ENCODE measurements around the gene BIN2.

Gene BIN2

GRCh38 chr12:51245476-51246253, 78.3 kb downstream of the BIN2 start:
- TF ChIP-seq, protein P1, sequence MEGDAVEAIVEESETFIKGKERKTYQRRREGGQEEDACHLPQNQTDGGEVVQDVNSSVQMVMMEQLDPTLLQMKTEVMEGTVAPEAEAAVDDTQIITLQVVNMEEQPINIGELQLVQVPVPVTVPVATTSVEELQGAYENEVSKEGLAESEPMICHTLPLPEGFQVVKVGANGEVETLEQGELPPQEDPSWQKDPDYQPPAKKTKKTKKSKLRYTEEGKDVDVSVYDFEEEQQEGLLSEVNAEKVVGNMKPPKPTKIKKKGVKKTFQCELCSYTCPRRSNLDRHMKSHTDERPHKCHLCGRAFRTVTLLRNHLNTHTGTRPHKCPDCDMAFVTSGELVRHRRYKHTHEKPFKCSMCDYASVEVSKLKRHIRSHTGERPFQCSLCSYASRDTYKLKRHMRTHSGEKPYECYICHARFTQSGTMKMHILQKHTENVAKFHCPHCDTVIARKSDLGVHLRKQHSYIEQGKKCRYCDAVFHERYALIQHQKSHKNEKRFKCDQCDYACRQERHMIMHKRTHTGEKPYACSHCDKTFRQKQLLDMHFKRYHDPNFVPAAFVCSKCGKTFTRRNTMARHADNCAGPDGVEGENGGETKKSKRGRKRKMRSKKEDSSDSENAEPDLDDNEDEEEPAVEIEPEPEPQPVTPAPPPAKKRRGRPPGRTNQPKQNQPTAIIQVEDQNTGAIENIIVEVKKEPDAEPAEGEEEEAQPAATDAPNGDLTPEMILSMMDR (conservative IDR thresholded peaks at IDR 0.05): no peak
- H3K27ac ChIP-seq: peak overlapping the region; percentile 87

GRCh38 chr12:51244269-51244668, 79.7 kb downstream of the BIN2 start:
- TF ChIP-seq, protein P1 (conservative IDR thresholded peaks at IDR 0.05): no peak
- no peak overlapping the region for H3K27ac ChIP-seq

- no peak overlapping the region for H3K27ac ChIP-seq
- TF ChIP-seq, protein P1 (conservative IDR thresholded peaks at IDR 0.05): no peak
Measured at GRCh38 chr12:51242876-51243275, 81.1 kb downstream of the BIN2 start.

GRCh38 chr12:51242120-51242519, 81.9 kb downstream of the BIN2 start:
- no peak overlapping the region for H3K27ac ChIP-seq
- TF ChIP-seq, protein P1 (conservative IDR thresholded peaks at IDR 0.05): no peak

DNA sequence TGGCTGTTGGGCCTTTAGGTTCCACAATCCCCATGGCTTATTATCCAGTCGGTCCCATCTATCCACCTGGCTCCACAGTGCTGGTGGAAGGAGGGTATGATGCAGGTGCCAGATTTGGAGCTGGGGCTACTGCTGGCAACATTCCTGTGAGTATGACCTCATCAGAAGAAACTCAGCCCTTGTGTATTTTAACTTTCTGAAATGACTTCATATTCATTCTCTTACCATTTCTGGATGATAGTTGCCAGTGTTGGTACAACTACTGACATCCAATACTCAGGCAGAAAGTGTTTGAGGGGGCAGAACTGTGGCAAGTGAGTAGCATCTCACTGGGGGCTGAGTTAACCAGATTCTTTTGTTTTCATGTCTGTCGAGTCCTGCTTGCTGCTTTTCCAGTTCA, 83.0 kb downstream of the BIN2 start:
- no peak overlapping the region for H3K27ac ChIP-seq
- TF ChIP-seq, protein P1 (conservative IDR thresholded peaks at IDR 0.05): no peak

DNA sequence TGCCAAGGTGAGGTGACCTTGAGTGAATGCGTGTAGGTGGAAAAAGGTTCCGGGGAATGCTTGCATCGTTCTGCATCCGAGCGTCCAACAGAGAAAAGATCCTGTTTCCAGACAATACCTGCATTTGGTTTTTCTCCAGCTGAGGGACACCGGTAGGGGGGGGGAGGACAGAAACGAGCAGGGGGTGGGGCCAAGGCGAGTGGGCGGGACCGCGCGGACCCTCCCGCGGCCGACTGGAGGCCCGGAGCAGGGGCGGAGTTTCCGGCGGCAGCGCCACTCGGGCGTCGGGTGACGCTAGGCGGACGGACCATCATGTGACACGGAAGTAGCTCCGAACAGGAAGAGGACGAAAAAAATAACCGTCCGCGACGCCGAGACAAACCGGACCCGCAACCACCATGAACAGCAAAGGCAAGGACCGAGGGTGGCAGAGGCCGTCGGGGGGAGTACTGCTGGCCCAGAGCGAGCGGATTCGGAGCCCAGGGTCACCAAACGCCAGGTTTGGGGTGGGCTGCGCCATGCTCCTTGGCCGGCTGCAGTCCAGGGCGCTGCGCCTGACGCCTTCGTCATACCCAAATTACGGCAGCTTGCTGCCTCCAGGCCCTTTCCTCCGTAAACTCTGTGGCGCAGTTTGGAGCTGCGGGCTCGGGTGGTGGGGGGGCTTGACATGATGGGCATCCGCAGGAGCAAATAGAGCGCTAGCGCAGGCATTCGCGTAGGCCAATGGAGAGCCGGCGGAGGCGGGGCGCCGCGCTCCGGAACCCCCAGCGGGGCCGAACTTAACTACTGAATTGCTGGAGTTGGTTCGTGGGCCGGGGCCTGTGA, 85.3 kb downstream of the BIN2 start, which contains the start of gene DAZAP2:
Gene DAZAP2 (plus strand): TSS at position 317 of the 825 bp plus-strand sequence. CDS start 82 bp downstream, at position 399.
- H3K27ac ChIP-seq: peak within 1 kb of the TSS; percentile 99
- TF ChIP-seq, protein P1 (conservative IDR thresholded peaks at IDR 0.05): no peak

- TF ChIP-seq, protein P1 (conservative IDR thresholded peaks at IDR 0.05): no peak
- H3K27ac ChIP-seq: peak overlapping the region; percentile 99
Measured at GRCh38 chr12:51238037-51238509, 85.9 kb downstream of the BIN2 start.

Measured in VCaP (cell line).